Measurements from ENCODE around the gene SLC12A9.
"Not testable (repeated sequence)": the region's sequence is repeated elsewhere in the genome, so short reads cannot be mapped to it uniquely, and the experiment has no call there.

The SLC12A9 gene

DNA sequence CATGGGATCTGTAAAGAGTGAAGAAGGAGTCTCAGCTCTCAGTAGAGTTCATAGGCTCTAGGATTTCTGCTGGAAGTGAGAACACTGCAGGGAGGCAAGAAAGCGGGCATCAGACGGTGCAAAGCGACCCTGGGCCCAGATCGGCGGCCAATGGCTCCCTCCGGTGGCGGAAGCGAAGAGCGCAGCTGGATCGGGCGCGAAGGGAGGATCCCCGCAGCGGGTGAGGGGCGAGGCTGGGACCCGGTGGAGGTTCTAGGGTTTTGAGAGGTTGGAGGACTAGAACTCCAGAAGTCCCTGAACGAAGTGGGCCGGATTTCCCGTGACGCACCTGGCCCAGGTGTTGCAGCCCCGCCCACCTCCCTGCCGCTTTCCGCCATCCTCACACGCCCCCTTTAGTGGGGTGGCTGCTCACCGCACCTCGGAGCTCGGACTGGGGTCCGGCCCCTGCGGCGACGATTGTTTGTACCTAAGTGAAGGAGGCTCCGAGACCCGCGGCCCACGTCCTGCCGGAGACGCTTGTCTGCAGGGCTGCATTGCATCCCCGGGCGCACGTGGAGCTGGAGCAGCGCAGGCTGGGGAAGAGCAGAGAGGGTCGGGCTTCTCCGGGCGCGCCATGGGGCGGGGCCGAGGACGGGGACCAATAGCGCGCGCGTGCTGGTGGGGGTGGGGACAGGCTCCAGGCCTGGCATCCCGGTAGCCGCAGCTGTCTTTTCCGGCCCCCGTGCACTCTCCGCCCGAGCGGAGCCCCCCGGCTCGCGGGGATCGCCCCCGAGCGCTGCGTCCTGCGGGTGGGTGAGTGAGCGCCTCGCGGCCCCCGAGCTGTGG is at the start of gene SLC12A9:
Gene SLC12A9 (plus strand): TSS at position 666 of the 825 bp plus-strand sequence. CDS start 1,485 bp downstream, outside the sequence.
- DNase-seq: peak in 13 of 14 donors; percentile 38 to 87 (median 80)

GRCh38 chr7:100802951-100803350 is 49.6 kb upstream of the SLC12A9 start:
- no peak for DNase-seq

DNA sequence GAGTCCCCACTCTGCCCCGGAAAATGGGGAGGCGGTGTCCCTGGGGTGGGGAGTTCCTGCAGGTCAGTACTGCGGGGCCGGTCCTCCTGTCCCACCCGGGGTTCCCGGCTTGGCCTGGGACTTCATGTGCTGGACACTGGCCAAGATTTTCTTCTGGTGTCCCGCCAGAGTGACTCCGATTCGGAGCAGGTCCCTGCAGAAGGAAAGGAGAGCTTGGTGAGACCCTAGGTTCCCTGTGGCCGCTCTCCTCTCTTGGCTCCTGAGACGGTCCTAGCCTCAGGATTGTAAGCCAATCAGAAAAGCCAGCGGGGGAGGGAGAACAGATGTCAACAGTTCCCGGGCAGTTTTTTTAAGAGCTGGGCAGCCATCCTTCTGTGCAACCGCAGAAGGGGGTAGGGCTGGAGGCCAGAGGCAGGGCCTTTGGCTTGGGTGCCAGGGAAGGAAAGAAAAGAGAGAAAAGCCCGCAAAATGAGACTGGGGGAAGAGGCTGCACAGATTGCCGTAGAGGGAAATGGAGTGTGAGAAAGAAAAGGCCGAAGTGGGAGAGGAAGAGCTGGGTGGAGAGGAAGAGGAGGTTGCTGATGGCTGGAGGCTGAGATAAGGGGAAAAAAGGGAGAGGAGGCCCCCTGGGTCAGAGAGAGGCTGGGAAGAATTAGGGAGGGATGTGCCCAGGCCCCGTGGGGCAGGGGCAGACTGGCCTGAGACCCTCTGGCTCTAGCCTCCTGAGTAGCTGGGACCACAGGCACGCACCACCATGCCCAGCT is 48.9 kb upstream of the SLC12A9 start:
- DNase-seq: peak in 12 of 14 donors; percentile 8 to 77 (median 38)

- no peak for DNase-seq
These were observed 47.7 kb upstream of the SLC12A9 start for GRCh38 chr7:100804681-100805431.

GRCh38 chr7:100806276-100806675 is 46.2 kb upstream of the SLC12A9 start:
- DNase-seq: no peak

- not testable (repeated sequence) for DNase-seq
These were observed 45.6 kb upstream of the SLC12A9 start for GRCh38 chr7:100806883-100807282.

DNA sequence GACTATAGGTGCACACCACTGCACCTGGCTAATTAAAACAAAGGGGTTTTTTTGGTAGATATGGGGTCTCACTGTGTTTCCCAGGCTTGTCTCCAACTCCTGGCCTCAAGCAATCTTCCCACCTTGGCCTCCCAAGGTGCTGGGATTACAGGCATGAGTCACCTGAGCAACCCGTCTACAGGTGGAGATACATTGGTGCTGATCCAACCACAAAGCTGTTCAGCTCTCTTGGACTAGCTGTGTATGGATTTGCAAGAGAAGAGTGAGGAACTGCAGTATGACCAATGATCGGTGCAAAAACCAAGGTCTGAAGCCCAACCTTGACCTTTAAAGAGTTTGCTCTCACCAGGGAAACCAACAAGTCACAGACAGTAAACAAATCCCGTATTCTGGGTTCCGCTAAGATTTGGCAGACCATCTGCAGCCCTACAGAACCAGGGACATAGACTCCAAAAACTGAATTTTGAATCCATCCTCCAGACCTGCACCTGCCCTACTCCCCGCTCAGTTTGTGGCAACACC is 44.1 kb upstream of the SLC12A9 start:
- no peak for DNase-seq

DNA sequence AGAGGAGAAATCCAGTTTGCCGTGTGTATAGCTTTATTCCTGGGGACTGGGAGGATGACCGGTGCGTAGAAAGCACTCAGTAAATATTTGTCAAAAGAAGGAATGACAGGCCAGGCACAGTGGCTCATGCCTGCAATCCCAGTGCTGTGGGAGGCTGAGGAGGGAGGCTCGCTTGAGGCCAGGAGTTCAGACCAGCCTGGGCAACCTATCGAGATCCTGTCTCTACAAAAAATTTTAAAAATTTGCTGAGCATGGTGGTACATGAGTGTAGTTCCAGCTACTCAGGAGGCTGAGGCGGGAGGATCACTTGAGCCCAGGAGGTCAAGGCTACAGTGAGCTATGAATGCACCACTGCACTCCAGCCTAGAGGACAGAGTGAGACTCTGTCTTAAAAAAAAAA is 41.0 kb upstream of the SLC12A9 start:
- no peak for DNase-seq

GRCh38 chr7:100812729-100813128 is 39.8 kb upstream of the SLC12A9 start:
- no peak for DNase-seq

DNA sequence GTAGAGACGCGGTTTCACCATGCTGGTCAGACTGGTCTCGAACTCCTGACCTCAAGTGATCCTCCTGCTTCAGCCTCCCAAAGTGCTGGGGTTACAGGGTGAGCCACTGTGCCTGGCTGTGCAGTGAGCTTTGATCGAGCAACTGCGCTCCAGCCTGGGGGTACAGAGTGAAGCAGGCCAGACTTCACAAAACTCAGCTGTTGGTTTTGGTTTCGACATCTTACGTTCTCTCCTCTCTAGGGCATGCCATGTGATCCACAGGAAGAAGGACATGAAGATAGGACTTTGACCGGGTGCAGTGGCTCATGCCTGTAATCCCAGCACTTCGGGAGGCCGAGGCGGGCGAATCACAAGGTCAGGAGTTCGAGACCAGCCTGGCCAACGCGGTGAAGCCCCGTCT is 36.0 kb upstream of the SLC12A9 start:
- DNase-seq: not testable (repeated sequence)

- DNase-seq: no peak
These were observed 35.4 kb upstream of the SLC12A9 start for GRCh38 chr7:100817097-100817496.

DNA sequence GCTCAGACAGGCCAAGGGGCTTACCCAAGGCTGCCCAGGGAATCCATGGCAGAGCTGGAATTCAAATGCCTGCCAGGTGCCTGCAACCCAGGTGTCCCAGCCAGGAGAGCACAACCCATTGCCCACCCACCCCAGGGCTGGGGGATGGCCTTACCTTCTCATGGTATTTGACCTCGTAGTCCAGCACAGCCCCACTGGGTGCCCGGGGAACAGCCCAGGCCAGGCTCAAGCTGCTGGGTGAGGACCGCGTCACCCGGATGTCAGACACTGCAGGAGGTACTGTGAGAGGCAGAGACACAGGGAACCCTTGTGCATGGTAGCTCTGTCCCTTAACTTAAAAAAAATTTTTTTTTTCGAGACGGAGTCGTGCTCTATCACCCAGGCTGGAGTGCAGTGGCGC is 34.1 kb upstream of the SLC12A9 start:
- DNase-seq: no peak

DNA sequence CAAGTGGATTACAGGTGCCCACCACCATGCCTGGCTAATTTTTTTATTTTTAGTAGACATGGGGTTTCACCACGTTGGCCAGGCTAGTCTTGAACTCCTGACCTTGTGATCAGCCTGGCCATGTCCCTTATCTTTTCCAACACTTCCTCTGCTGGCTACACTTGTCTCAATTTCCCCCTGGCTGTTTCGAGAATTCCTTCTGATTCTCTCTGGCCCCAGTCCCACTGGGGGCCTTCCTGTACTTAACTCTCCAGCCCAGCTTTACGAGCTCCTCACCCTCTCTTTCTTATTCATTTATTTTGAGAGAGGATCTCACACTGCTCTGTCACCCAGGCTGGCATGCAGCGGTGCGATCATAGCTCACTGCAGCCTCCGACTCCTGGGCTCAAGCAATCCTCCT is 33.7 kb upstream of the SLC12A9 start:
- no peak for DNase-seq

- DNase-seq: no peak
These were observed 32.9 kb upstream of the SLC12A9 start for GRCh38 chr7:100819586-100819985.

GRCh38 chr7:100822236-100823139 is 30.0 kb upstream of the SLC12A9 start:
- DNase-seq: no peak

- no peak for DNase-seq
These were observed 29.4 kb upstream of the SLC12A9 start for GRCh38 chr7:100823140-100823525.

DNA sequence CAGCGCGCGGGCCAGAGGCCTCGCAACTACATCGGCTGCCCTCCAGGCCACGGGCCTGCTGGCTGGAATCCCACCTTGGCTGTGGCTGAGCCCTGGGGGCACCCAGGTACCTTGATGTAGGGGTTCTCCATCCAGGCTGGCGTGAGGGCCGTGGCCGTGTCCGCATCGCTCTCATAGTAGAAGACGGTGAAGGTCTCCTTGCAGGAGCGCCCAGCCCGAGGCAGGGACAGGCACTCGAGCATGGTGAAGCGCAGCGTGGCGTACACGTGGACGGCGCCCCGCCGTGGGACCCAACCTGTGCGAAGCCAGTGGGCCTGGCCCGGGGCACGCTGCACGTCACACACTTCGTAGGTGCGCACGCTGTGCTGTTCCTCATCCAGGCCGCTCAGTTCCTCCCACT is 29.0 kb upstream of the SLC12A9 start:
- no peak for DNase-seq

GRCh38 chr7:100824499-100825214 is 27.9 kb upstream of the SLC12A9 start:
- no peak for DNase-seq

DNA sequence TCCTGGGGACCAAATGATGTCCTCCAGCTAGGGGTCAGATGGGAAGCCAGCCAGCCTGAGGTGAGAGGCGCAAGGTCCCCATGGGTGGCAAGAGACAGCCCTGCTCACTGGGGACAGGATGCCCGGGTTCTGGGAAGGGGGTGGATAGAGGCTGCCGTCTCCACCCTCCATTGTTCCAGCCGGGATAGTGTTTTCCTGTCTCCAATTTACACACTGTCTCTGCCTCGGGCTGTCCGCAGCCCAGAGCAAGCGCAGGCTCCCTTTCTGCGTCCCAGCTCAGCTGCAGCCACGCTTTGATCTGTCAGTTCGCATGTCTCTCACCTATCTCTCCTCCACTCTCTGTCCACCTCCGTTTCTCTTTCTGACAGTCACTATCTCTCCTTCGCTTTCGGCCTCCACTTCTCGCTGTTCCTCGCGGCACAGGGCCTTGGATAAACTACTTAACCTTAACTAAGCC is 27.3 kb upstream of the SLC12A9 start:
- DNase-seq: no peak

DNA sequence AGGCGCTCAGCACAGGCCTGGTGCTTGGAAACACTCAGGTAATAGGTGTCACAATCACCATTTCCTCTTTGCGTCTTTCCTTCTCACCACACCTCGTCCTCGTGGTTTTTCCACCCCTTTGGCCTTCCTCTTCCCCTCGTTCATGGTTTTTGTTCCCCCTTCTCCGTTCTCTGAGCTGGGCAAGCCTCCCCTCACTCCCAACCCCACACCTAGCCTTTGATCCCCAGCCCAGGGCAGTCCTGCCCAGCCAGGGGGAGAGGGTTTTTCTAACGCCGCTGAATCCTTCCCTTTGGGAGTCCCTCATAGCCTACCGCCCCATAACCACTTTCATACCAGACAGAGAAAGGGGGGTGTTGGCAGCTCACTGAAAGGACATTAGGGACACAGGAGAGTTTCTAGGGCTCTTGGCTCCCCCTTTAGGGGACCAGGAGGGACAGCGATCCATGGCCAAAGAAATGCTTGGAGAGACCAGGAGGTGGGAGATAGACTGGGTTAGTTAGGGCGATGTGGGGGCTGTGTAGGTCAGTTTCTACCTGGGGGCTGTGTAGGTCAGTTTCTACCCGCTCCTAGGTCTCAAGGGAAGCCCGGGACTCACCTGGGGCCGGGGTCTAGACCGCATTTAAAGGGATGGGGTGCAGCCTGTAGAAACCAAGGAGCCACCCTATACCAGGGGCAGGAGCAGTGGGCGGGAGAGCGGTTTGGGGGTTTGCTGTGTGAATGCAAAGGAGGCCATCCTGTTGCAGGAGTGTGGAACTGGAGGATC is 26.6 kb upstream of the SLC12A9 start:
- DNase-seq: no peak
